Subcutaneous adipose tissue (tissue), 4 donors: ENCODE results near the gene NT5C2. TPM values are rescaled to one million over a fixed set of nuclear protein-coding genes. Genes with fewer than 3 reads are reported as not detected.

Experiments
- total RNA-seq, 4 donors: library from RNA; depleted of rRNA; stranded (reverse); fragments of >200 nt; gene quantifications; one replicate each; pipeline ENCODE4 v1.1.0, GENCODE V29; 2016
- TF ChIP-seq, protein P1 (sequence below): fragments of 450-650 bp; IDR thresholded peaks from one replicate; pipeline ENCODE4 v1.5.1; 2016; ENCODE audit warnings: low read depth, mild to moderate bottlenecking, control low read depth, antibody characterized with exemption, moderate library complexity

The NT5C2 gene
- total RNA-seq, 4 donors from 2014 or later = 62.1 to 262 (median 71.4) TPM

DNA sequence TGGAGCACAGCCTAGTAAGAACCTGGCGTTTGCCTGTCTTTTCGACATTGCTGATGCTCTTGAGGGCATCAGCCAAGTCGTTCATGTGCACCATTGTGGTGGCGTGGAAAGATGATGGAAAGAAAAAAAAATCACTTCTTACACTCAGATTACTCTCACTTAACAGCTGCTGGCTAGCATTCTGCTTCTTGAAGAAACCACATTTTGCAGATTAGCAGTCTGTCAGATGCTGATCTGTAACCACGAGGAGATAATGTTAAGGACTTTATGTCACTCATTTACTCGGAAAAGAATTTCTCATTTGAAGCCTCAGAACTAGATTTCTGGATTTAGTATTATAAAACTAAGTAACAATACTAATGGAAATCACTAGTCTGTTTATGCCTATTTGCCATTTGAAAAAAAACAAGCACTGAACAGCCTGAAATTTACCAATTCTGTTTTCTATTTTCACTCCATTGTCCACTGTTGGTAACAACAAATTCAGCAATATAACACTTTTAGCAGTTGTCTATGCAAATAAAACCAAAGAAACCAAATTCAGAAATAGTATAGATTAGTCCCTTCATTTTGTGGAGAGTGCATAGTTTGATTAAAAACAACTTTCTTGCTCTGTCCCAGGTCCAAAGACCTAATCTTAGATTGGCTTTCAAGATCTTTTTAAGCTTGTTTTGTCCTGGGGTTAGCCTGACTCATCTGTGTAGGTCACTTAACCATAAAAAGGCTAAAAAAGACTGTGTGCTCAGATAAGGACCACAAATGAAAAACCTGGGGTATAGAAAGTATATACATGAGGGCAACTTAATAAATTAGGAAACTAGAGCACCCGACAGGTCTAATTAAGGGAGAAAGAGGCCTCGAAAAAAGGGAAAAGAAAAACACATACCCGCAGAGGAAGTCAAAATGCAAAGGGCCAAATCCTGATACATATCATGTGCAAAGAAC is 67.5 kb downstream of the NT5C2 start:
- TF ChIP-seq, protein P1, sequence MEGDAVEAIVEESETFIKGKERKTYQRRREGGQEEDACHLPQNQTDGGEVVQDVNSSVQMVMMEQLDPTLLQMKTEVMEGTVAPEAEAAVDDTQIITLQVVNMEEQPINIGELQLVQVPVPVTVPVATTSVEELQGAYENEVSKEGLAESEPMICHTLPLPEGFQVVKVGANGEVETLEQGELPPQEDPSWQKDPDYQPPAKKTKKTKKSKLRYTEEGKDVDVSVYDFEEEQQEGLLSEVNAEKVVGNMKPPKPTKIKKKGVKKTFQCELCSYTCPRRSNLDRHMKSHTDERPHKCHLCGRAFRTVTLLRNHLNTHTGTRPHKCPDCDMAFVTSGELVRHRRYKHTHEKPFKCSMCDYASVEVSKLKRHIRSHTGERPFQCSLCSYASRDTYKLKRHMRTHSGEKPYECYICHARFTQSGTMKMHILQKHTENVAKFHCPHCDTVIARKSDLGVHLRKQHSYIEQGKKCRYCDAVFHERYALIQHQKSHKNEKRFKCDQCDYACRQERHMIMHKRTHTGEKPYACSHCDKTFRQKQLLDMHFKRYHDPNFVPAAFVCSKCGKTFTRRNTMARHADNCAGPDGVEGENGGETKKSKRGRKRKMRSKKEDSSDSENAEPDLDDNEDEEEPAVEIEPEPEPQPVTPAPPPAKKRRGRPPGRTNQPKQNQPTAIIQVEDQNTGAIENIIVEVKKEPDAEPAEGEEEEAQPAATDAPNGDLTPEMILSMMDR = no peak

DNA sequence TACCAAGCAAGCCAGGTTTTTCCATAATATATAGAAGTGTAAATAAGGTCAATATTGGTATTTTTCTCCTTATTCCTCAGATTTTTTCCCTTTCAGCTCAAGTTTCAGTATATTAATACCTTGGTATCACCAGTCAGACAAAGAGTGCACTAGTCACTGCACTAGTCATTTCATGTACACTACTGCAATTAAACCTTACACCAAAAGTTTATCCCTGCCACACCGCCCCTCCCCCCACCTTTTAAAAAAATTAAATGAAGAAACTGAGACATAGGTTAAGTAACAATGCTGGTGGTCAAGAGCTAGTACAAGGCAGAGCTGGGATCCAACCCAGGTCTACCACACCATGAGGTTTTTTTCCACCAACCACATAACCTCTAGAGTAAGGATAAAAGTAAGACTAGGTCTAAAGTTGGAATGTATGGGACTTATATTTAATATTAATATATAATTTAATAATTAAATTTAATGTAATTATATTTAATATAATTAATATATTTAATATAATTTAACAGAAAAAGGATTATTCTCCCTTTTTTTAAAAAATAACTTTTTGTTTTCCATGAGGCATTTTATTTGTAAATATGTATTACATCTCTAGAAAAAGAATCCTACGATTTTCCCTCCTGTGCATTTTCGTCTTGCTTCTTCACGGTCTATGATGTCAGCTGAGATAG is 68.5 kb downstream of the NT5C2 start:
- TF ChIP-seq, protein P1 = no peak

DNA sequence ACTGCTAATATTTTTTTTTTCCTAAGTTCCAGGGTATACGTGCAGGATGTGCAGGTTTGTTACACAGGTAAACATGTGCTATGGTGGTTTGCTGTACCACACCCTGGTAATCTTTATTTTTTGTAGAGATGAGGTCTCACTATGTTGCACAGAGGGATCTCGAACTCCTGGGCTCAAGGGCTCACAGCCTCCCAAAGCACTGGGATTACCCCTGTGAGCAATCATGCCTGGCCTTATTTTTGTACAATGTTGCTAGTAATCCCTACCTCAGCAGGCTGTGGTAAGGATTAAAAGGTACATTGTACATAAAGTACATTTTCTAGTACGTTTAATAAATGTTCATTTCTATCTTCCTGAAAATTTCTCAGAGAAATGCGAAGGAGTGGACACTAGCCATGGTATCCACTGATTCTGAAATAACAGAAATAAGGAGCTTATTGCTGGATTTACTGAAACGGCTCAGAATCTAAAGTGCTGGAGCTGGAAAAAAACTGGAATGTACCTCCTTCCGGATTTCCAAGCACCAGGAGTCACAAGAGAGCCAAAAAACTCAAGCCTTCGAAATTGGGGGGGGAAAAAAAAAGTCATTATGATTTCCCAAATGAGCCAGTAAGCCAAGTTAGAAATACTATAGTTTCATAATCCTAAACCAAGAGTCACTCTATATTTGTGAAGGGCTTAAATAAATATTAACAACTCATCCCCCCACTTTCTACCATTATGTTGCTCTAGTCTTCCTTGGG is 69.6 kb downstream of the NT5C2 start:
- TF ChIP-seq, protein P1 = no peak

DNA sequence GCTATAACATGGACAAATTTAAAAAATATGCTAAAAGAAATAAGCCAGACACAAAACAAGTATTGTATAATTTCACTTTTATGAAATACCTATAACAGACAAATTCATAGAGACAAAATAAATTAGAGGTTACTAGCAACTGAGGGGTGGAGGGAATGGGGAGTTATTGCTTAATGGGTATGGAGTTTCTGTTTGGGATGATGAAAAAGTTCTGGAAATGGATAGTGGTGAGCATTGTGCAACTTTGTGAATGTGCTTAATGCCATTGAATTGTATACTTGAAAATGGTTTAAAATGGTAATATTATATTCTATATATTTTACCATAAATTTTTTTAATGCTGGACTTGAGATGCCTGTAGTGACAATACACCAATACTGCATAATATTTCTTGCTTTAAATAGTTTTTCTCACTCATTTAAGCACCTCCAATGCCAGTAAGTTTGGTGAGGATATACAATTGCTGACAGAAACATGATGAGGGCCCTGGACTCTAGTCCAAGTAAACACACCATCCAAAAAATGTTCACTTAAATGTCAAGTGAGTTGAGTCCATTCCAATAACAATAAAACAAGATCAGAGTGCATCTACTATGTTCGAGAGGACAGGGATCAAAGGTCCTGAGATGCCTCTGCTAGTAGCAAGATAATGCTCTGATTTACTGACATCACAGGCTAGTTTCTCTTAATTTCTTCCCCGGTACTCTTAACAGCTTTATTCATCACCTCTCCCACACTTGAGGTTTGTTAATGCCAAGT is 71.9 kb downstream of the NT5C2 start:
- TF ChIP-seq, protein P1 = no peak

DNA sequence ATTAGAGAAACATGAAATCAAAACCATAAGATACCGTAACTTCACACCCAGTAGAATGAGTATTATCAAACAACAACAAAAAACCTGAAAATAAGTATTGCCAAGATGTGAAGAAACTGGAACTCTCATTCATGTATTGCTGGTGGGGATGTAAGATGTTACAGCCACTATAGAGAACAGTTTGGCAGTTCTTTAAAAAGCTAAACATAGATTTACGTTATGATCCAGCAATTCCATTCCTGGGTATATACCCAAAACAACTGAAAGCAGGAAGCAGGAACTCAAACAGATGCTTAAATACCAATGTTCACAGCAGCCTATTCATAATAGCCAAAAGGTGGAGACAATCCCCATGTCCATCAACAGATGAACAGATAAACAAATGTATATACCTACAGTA is 72.5 kb downstream of the NT5C2 start:
- TF ChIP-seq, protein P1 = no peak

DNA sequence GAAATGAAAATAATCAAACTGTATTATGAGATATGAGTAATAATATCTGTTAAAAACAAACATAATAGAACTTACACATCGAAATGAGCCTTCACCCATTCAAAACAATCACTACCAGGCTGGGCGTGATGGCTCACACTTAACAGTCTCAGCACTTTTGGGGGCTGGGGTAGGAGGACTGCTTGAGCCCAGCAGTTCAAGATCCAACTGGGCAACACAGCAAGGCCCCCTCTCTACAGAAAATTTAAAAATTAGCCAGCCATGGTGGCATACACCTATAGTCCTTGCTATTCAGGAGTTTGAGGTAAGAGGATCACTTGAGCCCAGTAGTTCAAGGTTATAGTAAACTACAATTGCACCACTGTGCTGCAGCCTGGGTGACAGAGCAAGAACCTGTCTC is 75.8 kb downstream of the NT5C2 start:
- TF ChIP-seq, protein P1 = no peak
